Activated T-helper 2 cell treated with anti-CD3 and anti-CD28 coated beads, Interferon-gamma antibody, Interleukin-2, Interleukin-4, amounts not matched to agents 10 μg/mL and 5 μg/mL and 100 μg/mL, durations not matched to agents 14 hours and 24 hours and 36 hours (primary cell): ENCODE measurements around the gene HSPG2. TPM values are rescaled to one million over a fixed set of nuclear protein-coding genes. Genes with fewer than 3 reads are reported as not detected.
"Not testable (repeated sequence)": the region's sequence is repeated elsewhere in the genome, so short reads cannot be mapped to it uniquely, and the experiment has no call there.

ENCODE experiments used
- DNase-seq: peaks from one replicate; pipeline ENCODE4 v3.0.0; 2021; ENCODE audit warnings: low spot score
- H3K27ac Mint-ChIP-seq: one replicate; pipeline ENCODE4 v1.8.0; 2021; ENCODE audit warnings: mixed read lengths
- H3K27me3 Mint-ChIP-seq: one replicate; pipeline ENCODE4 v1.8.0; 2021; ENCODE audit warnings: low read depth, mixed read lengths
- H3K36me3 Mint-ChIP-seq: one replicate; pipeline ENCODE4 v1.8.0; 2021; ENCODE audit warnings: low read depth, mixed read lengths
- H3K4me1 Mint-ChIP-seq: one replicate; pipeline ENCODE4 v1.8.0; 2021; ENCODE audit warnings: low read depth, mixed read lengths
- H3K4me3 Mint-ChIP-seq: one replicate; pipeline ENCODE4 v1.8.0; 2021; ENCODE audit warnings: low read depth, mild to moderate bottlenecking, moderate library complexity, mixed read lengths
- H3K9me3 Mint-ChIP-seq: one replicate; pipeline ENCODE4 v1.8.0; 2021; ENCODE audit warnings: mixed read lengths
- intact Hi-C: fragments of 100-400 bp; cut with micrococcal nuclease; formaldehyde crosslinking; loops from one replicate; pipeline ENCODE4 v1.15.1; 2023
- total RNA-seq: library from RNA; stranded (reverse); gene quantifications from 2 replicates; pipeline ENCODE4 v1.2.3, GENCODE V29; 2022

Gene HSPG2
- total RNA-seq, 1 donor from 2014 or later = 4.1 TPM

DNA sequence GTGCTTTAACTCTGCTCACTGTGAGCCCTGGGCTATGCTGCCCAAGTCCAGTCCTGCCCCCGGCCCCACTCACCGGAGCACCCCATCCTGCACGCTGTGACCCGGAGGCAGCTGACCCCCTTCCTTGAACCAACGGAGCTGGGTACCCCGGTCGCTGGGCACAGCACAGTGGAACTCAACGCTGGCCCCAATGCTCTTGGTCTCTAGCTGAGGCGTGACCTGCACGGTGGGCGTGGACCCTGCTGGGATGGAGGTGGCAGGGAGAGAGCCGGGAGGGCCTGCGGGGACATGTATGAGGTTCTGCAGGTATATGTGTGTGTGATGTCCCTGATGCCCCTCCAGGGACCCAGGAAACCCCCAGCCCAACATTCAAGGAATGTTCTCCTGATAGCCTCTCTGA, 100.4 kb downstream of the HSPG2 start:
- H3K27me3 Mint-ChIP-seq = no peaks in the 10 kb centered on the region
- H3K36me3 Mint-ChIP-seq = peaks cover 10% of the 10 kb centered on the region
- H3K9me3 Mint-ChIP-seq = peaks cover 12% of the 10 kb centered on the region
- H3K4me3 Mint-ChIP-seq = no peak overlapping the region
- intact Hi-C loops = no loop called here
- H3K4me1 Mint-ChIP-seq = no peaks in the 10 kb centered on the region
- DNase-seq = no peak
- H3K27ac Mint-ChIP-seq = no peak overlapping the region

DNA sequence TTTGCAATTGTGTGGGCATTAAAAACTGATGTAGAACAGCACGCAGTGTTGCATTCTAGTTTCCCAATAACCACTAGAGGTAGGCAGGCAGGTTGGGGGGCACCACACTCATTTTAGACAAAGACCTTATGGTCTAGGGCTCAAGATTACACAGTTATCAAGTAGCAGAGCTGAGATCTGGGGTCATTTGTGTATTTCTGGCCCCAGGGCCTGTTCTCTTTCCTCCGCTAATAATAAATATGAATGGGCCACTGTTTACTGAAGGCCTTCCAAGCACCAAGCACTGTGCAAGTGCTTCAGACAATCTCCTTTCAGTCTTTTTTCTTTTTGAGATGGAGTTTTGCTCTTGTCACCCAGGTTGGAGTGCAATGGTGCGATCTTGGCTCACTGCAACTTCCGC, 101.1 kb downstream of the HSPG2 start:
- H3K27me3 Mint-ChIP-seq = no peaks in the 10 kb centered on the region
- H3K9me3 Mint-ChIP-seq = peaks cover 12% of the 10 kb centered on the region
- no peak for DNase-seq
- intact Hi-C loops = no loop called here
- H3K4me1 Mint-ChIP-seq = no peaks in the 10 kb centered on the region
- no peak overlapping the region for H3K4me3 Mint-ChIP-seq
- H3K27ac Mint-ChIP-seq = no peak overlapping the region
- peaks cover 10% of the 10 kb centered on the region for H3K36me3 Mint-ChIP-seq

DNA sequence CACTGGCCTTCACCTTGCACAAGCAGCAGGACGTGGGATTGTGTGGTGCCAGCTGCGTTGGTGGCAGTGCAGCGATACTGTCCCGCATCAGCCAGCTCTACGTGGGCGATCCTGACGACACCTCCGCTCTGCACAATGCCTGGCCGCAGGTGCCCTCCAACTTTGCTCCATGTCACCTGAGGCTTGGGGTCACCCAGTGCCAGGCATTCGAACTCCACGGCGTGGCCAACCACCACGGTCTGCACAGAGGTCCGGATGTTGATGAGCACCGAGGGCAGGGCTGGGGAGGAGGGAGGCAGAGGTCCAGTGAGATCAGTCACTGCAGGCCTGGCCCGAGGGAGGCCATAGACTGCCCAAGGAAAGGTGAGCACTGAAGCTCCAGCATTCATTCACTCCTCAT, 102.4 kb downstream of the HSPG2 start:
- Mint-ChIP-seq H3K4me1 (no peaks in the 10 kb centered on the region), H3K36me3 (peaks cover 10% of the 10 kb centered on the region), H3K4me3 (no peak overlapping the region), H3K27ac (no peak overlapping the region), H3K9me3 (peaks cover 12% of the 10 kb centered on the region), H3K27me3 (no peaks in the 10 kb centered on the region)
- DNase-seq = no peak
- intact Hi-C loops = no loop called here

DNA sequence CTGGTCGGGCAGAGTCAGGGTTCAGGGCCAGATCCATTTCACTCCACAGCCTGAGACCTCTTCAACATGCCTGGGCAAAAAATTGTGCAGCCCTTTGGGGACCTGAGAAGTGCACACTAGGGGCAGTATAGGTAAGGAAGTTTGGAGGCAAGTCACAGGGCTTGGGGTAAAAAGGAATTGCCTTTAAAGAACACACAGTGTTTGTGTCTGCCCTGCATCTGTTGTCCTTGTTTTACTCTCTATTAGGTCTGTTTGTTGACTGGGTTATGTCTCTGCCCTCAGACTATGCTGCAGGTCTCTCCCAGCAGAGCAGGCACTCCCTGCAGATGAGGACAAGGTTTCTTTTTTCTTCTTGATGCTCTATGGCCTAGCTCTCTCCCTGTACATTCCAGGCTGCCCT, 103.0 kb downstream of the HSPG2 start:
- Mint-ChIP-seq H3K9me3 (peaks cover 12% of the 10 kb centered on the region), H3K4me3 (no peak overlapping the region), H3K4me1 (no peaks in the 10 kb centered on the region), H3K36me3 (peaks cover 10% of the 10 kb centered on the region), H3K27ac (no peak overlapping the region), H3K27me3 (no peaks in the 10 kb centered on the region)
- intact Hi-C loops = no loop called here
- no peak for DNase-seq

DNA sequence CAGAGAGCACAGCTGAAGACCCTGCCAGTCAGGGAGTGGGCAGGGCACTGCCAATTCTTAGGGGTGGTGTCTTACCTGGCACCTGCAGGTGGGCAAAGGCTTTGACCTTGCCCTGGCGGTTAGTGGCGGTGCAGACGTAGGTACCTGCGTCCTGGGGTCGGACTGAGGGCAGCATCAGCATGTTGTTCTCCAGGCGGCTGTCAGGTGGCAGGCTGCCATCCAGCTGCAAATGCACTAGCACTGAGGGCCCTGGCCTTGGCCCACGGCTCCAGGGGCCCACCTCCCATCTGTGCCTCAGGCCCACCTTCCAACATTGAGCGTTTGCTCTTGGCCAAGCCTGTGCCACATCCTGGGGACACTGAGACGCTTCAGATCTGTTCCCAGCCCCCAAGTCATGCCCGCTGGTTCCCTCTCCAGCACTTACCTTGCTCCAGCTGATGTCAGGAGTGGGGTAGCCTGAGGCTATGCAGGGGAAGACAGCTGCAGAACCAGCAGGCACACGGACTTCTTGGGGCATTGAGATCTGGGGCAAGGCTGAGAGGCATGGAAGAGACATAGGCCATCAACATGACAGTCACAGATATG, 103.6 kb downstream of the HSPG2 start:
- Mint-ChIP-seq H3K9me3 (peaks cover 12% of the 10 kb centered on the region), H3K4me3 (no peak overlapping the region), H3K27ac (no peak overlapping the region), H3K4me1 (no peaks in the 10 kb centered on the region), H3K27me3 (no peaks in the 10 kb centered on the region), H3K36me3 (peaks cover 10% of the 10 kb centered on the region)
- intact Hi-C loops = no loop called here
- no peak for DNase-seq

DNA sequence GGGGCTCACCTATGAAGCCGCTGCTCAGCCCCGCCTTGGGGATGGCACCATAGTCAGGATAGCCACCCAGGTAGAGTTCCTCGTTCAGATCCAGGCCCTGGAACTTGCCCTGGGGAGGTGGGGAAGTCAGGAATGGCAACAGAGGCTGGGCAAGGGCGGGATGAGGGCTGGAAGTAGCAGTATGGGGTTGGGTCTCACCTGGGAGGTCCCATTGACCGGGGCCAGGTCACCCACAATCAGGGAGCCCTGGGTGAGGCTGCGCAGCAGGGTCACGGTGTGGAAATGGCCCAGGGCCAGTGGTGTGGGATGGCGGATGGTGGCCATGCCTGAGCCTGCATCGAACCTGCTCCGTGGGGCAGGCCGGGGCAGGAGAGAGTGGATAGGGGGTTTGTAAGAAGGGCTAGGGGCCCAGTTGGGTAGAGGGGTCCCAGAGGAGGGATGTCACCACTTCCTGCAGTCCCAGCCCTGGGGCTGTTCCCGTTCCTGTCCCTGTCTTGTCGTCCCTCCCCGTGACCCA, 105.6 kb downstream of the HSPG2 start:
- H3K4me3 Mint-ChIP-seq = no peak overlapping the region
- peaks cover 12% of the 10 kb centered on the region for H3K9me3 Mint-ChIP-seq
- no peak for DNase-seq
- peaks cover 10% of the 10 kb centered on the region for H3K36me3 Mint-ChIP-seq
- H3K27me3 Mint-ChIP-seq = no peaks in the 10 kb centered on the region
- H3K4me1 Mint-ChIP-seq = no peaks in the 10 kb centered on the region
- no peak overlapping the region for H3K27ac Mint-ChIP-seq
- intact Hi-C loops = no loop called here

DNA sequence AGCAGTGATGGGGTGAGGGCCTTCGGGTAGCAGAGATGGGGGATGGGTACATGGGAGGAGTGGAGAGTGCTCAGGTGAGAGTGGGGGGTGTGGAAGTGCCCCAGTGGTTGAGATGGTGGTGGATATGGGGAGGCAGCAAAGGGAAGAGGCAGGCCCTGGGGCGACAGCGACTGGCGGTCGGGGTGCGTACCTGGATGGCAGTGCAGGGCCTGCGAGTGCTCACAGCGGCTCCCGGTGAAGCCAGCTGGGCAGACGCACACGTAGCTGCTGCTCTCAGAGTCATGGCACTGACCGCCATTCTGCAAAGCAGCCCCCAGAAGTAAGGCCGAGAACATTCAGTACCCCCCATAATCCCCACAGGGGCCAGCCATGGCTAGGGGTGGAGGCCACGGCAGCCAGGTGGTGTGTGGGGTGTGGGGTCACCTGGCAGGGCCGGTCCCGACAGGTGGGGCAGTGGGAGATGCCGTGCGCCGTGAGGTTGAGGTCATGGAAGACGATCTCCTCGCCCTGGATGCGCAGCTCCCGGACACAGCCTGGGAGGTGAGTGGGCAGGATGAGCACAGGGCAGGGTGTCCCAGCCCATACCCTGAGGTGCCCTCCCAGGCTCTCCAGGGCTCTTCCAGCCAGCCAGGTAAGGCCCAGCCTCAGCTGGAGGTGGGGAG, 106.2 kb downstream of the HSPG2 start:
- no peak overlapping the region for H3K4me3 Mint-ChIP-seq
- DNase-seq = no peak
- peaks cover 10% of the 10 kb centered on the region for H3K36me3 Mint-ChIP-seq
- no peaks in the 10 kb centered on the region for H3K4me1 Mint-ChIP-seq
- H3K9me3 Mint-ChIP-seq = peaks cover 12% of the 10 kb centered on the region
- no peak overlapping the region for H3K27ac Mint-ChIP-seq
- intact Hi-C loops = no loop called here
- H3K27me3 Mint-ChIP-seq = no peaks in the 10 kb centered on the region

DNA sequence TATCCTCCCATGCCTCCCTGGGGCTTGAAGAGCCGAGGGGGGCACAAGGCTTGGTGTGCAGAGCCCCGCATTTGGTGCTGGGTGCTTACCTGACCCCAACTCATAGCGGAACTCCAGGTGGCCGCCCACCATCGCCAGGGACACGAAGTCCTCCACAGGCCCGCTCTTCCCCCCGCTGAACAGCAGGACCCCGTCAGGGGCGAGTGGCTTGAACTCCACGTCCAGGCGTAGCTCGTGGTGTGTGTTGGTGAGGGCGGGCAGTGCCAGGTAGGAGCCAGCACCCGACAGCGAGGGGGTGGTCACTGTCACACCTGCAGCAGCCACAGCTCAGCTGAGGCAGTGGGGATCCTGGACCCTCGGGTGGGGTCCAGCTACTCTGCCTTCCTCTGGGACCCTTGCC, 107.8 kb downstream of the HSPG2 start:
- H3K9me3 Mint-ChIP-seq = peaks cover 5% of the 10 kb centered on the region
- no peak overlapping the region for H3K27ac Mint-ChIP-seq
- no peak overlapping the region for H3K4me3 Mint-ChIP-seq
- intact Hi-C loops = no loop called here
- H3K27me3 Mint-ChIP-seq = no peaks in the 10 kb centered on the region
- no peak for DNase-seq
- H3K36me3 Mint-ChIP-seq = peaks cover 5% of the 10 kb centered on the region
- H3K4me1 Mint-ChIP-seq = no peaks in the 10 kb centered on the region

DNA sequence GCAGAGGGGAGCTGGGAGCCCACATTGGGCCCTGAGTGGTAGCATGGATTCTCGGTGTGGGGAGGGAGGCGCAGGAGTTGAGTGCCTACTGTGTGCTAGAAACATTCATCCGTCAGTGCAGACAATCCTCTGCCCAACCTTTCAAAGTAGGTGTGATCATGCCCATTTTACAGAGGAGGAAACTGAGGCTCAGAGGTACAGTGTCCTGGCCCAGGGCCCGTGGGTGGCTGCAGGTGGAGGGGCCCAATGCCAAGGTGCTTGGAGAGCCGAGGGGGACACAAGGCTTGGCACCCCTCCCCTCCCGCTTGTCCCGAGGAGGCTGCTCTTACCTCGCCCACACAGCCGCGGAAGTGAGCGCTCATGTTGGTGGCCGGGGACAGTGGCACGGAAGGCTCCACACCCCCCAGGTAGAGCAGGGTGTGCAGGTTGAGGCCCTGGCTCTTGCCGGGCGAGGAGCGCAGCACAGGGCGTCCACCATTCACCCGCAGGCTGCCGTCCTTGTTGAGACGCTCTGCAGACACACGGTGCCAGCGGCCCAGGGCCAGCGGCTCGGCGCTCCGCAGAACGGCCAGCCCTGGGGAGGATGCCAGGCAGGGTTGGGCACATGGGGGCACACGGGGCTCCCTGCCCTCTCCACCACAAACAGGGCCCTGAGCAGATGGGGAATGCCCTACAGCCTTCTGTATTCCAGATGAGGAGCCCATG, 108.5 kb downstream of the HSPG2 start:
- Mint-ChIP-seq H3K36me3 (no peaks in the 10 kb centered on the region), H3K27me3 (no peaks in the 10 kb centered on the region), H3K27ac (no peak overlapping the region), H3K4me3 (no peak overlapping the region), H3K9me3 (no peaks in the 10 kb centered on the region), H3K4me1 (no peaks in the 10 kb centered on the region)
- intact Hi-C loops = no loop called here
- no peak for DNase-seq

DNA sequence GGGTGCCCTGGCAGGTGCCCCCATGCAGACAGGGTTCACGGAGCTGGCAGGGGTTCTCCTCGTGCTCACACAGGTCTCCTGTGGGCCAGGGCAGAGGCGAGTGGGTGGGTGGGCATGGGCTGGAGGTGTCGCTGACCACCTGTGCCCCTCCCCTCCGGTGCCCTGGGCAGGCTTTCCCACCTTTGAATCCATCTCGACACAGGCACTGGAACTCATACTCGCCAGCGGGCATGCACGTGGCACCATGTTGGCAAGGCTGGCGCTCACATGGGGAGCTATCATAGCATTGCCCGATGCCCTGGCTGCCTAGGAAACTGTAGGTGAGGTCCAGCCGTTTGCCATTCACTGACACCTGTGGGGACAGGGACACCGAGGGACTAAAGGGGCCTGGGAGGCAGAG, 109.0 kb downstream of the HSPG2 start:
- intact Hi-C loops = no loop called here

DNA sequence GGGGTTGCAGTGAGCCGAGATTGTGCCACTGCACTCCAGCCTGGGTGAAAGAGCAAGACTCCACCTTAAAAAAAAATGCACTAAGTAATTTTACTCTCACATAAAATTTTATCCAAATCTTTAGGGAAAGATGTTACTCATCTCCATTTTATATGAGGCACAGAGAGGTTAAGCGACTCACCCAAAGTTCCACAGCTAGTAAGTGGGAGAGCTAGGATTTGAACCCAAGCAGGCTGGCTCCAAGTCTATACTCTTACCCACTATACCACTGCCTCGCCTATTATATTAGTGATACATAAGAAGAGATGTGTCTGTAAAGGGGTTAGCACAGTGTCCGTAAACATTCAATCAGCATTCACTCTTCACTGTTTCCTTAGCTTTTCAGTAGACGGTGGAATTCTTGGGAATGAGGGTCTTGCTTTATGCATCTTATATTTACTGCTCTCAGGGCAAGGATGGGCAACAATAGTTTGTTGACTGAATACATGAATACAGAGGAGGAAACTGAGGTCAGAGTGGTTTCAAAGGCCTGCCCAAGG, 109.9 kb downstream of the HSPG2 start:
- H3K4me3 Mint-ChIP-seq = no peak overlapping the region
- no peaks in the 10 kb centered on the region for H3K36me3 Mint-ChIP-seq
- H3K4me1 Mint-ChIP-seq = no peaks in the 10 kb centered on the region
- no peak for DNase-seq
- intact Hi-C loops = no loop called here
- H3K27me3 Mint-ChIP-seq = no peaks in the 10 kb centered on the region
- H3K27ac Mint-ChIP-seq = no peak overlapping the region
- no peaks in the 10 kb centered on the region for H3K9me3 Mint-ChIP-seq

More for the DNA sequence above, 109.0 kb downstream of the HSPG2 start:
- no peaks in the 10 kb centered on the region for H3K4me1 Mint-ChIP-seq
- no peak overlapping the region for H3K4me3 Mint-ChIP-seq
- H3K27me3 Mint-ChIP-seq = no peaks in the 10 kb centered on the region
- no peak for DNase-seq
- H3K36me3 Mint-ChIP-seq = no peaks in the 10 kb centered on the region
- no peak overlapping the region for H3K27ac Mint-ChIP-seq
- H3K9me3 Mint-ChIP-seq = no peaks in the 10 kb centered on the region

DNA sequence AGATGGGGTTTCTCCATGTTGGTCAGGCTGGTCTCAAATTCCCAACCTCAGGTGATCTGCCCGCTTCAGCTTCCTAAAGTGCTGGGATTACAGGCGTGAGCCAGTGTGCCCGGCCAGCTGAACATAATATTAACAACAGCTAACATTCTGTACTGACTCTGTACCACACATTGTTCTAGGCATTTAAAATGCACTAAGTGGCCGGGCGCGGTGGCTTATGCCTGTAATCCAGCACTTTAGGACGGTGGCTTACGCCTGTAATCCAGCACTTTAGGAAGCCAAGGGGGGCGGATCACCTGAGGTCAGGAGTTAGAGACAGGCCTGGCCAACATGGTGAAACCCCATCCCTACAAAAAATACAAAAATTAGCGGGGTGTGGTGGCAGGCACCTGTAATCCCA, 110.4 kb downstream of the HSPG2 start:
- H3K4me3 Mint-ChIP-seq, intact Hi-C loops, H3K36me3 Mint-ChIP-seq, H3K4me1 Mint-ChIP-seq, DNase-seq, H3K27ac Mint-ChIP-seq, H3K9me3 Mint-ChIP-seq, H3K27me3 Mint-ChIP-seq: not testable (repeated sequence)

DNA sequence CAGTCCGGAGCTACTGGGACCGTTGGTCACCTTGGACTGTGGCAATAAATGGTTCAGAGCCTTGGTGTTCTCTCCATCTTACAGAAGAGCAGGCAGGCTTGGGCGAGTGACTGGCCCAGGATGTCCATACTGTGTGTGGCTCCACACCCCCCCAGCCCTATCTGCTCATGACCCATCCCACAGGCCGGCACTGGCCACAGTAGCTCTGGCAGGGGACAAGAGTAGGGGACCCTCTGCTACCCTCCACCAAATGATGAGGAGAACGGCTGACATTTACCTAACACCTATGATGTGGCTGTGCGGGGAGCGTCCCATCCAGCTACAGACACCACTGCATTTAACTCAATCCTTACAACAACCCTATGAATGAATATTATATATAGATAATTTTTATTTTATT, 111.7 kb downstream of the HSPG2 start:
- no peak for DNase-seq
- H3K4me3 Mint-ChIP-seq = no peak overlapping the region
- H3K27ac Mint-ChIP-seq = no peak overlapping the region
- H3K27me3 Mint-ChIP-seq = no peaks in the 10 kb centered on the region
- no peaks in the 10 kb centered on the region for H3K4me1 Mint-ChIP-seq
- intact Hi-C loops = no loop called here
- H3K36me3 Mint-ChIP-seq = no peaks in the 10 kb centered on the region
- no peaks in the 10 kb centered on the region for H3K9me3 Mint-ChIP-seq
